Kidney capillary endothelial cell (primary cell): ENCODE measurements around the gene IRX6.
A peak's percentile ranks its signal among the peaks of the same experiment; 100 is the strongest.

Experiments
- DNase-seq: peaks from one replicate; pipeline ENCODE4 v3.0.0-alpha.2; 2018; ENCODE audit warnings: low spot score

The IRX6 gene

GRCh38 chr16:55323637-55324271, at the start of gene IRX6:
Gene IRX6 (plus strand): TSS chr16:55324203. CDS start chr16:55325092, 889 bp downstream.
- DNase-seq = peak; percentile 3

GRCh38 chr16:55274391-55274790, 49.6 kb upstream of the IRX6 start:
- no peak for DNase-seq

GRCh38 chr16:55275167-55275566, 48.8 kb upstream of the IRX6 start:
- no peak for DNase-seq

GRCh38 chr16:55275869-55276268, 48.1 kb upstream of the IRX6 start:
- DNase-seq = no peak

- no peak for DNase-seq
Observed at GRCh38 chr16:55277536-55277935, 46.5 kb upstream of the IRX6 start.

- DNase-seq = no peak
Observed at GRCh38 chr16:55279598-55279997, 44.4 kb upstream of the IRX6 start.

- DNase-seq = no peak
Observed at GRCh38 chr16:55280587-55280986, 43.4 kb upstream of the IRX6 start.

GRCh38 chr16:55282441-55282840, 41.6 kb upstream of the IRX6 start:
- DNase-seq = no peak

- DNase-seq = no peak
Observed at GRCh38 chr16:55283812-55284717, 39.9 kb upstream of the IRX6 start.

GRCh38 chr16:55284718-55285099, 39.3 kb upstream of the IRX6 start:
- no peak for DNase-seq

- DNase-seq = no peak
Observed at GRCh38 chr16:55285586-55285985, 38.4 kb upstream of the IRX6 start.

- no peak for DNase-seq
Observed at GRCh38 chr16:55289353-55289752, 34.6 kb upstream of the IRX6 start.

GRCh38 chr16:55291847-55292246, 32.2 kb upstream of the IRX6 start:
- DNase-seq = no peak

GRCh38 chr16:55292491-55292890, 31.5 kb upstream of the IRX6 start:
- DNase-seq = no peak

GRCh38 chr16:55294129-55294528, 29.9 kb upstream of the IRX6 start:
- DNase-seq = no peak

- no peak for DNase-seq
Observed at GRCh38 chr16:55294931-55295342, 29.1 kb upstream of the IRX6 start.

GRCh38 chr16:55297062-55297909, 26.7 kb upstream of the IRX6 start:
- peak; percentile 3 for DNase-seq

- no peak for DNase-seq
Observed at GRCh38 chr16:55297910-55298479, 26.0 kb upstream of the IRX6 start.

GRCh38 chr16:55301385-55302008, 22.5 kb upstream of the IRX6 start:
- no peak for DNase-seq

GRCh38 chr16:55302635-55303034, 21.4 kb upstream of the IRX6 start:
- DNase-seq = no peak

- no peak for DNase-seq
Observed at GRCh38 chr16:55308973-55309372, 15.0 kb upstream of the IRX6 start.

GRCh38 chr16:55322327-55322726, 1.7 kb upstream of the IRX6 start:
- no peak for DNase-seq
